NB4 (cell line): ENCODE data around the gene PARD3.

Source experiments
- MYC ChIP-seq: IDR thresholded peaks from 2 replicates; pipeline ENCODE4 v1.6.1; 2011; ENCODE audit warnings: low read depth, low read length
- POLR2A ChIP-seq: IDR thresholded peaks from 2 replicates; pipeline ENCODE4 v1.6.1; 2011; ENCODE audit warnings: mild to moderate bottlenecking; ENCODE audit not compliant: insufficient read length; ENCODE audit errors: extremely low read depth
- TF ChIP-seq, protein P1 (sequence below): IDR thresholded peaks from one replicate; pipeline ENCODE4 v1.5.1; 2012; ENCODE audit warnings: low read depth, low read length
- TF ChIP-seq, protein P2 (sequence below): IDR thresholded peaks from 2 replicates; pipeline ENCODE4 v1.6.1; 2011; ENCODE audit warnings: low read depth, low read length

DNA sequence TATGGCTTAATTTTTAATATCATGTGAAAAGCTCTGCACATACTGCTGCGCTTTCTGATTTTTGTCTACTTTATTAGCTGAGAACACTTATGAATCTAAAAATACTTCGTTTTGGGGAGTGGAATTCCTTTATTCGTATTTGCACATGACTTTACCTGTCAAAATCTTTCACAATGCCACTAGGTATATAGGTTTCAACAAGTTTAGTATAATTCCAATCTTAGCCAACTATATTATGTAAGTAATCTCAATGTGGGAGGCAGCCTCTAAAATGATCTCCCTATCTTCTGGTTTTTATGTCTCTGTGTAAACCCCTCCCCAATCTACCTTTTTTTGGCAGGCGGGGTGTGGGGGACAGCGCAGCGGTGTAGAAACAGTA, 55.3 kb downstream of the PARD3 start:
- TF ChIP-seq, protein P1, sequence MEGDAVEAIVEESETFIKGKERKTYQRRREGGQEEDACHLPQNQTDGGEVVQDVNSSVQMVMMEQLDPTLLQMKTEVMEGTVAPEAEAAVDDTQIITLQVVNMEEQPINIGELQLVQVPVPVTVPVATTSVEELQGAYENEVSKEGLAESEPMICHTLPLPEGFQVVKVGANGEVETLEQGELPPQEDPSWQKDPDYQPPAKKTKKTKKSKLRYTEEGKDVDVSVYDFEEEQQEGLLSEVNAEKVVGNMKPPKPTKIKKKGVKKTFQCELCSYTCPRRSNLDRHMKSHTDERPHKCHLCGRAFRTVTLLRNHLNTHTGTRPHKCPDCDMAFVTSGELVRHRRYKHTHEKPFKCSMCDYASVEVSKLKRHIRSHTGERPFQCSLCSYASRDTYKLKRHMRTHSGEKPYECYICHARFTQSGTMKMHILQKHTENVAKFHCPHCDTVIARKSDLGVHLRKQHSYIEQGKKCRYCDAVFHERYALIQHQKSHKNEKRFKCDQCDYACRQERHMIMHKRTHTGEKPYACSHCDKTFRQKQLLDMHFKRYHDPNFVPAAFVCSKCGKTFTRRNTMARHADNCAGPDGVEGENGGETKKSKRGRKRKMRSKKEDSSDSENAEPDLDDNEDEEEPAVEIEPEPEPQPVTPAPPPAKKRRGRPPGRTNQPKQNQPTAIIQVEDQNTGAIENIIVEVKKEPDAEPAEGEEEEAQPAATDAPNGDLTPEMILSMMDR, result no peak
- TF ChIP-seq MYC, result no peak
- no peak for TF ChIP-seq POLR2A
- TF ChIP-seq, protein P2, sequence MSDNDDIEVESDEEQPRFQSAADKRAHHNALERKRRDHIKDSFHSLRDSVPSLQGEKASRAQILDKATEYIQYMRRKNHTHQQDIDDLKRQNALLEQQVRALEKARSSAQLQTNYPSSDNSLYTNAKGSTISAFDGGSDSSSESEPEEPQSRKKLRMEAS, result no peak
